ENCODE data around the gene NXPH2. TPM values are rescaled to one million over a fixed set of nuclear protein-coding genes. Genes with fewer than 3 reads are reported as not detected.

NXPH2 gene
- polyA plus RNA-seq, 1 donor: 5.6 TPM

DNA sequence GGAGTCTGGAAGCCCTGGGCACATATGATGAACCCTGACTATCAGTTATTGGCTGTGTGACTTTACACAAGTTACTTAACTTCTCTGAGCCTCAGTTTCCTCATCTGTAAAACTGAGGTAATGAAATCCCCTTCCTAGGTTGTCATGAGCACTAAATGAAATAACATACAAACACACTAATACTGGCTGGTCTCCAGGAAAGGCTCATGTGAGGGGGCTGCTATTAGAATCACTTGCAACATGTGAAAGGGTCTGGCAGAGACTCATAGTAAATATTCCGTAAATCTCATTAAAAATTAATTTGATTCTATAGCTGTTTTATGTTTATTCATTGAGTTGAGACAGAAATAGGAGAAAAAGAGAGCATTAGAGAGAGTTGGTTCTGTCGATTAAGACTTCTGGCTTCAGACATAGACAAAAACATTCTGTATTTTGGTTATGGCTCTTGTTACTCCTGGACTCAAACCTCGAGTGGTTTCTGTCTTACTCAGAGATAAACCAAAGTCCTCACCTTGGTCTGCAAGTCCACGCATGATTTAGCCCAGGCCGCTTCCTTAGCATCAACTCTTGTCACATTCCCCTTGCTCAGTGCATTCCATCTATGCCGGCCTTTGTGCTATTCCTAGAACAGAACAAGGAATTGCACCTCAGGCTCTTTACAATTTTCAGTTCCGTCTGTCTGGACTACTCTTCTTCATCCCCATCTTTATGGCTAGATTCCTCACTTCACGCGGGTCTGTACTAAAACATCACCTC lies 139.1 kb downstream of the NXPH2 start:
- DNase-seq: no peak

DNA sequence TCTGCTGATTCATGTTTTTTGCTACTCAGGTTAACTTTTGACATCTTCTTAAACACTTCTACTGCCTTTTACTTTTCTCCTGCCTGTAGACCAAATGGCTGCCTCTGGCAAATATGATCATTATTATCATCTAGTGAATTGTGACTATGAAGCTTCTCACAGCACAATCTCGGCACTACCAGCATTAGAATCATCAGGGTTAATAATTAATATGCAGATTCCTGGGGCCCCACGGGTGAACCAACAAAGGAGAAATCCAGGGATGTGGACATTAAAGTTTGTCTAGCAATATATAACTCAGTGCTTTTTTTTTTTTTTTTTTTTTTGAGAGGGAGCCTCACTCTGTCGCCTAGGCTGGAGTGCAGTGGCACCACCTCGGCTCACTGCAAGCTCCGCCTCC lies 142.5 kb downstream of the NXPH2 start:
- no peak for DNase-seq

DNA sequence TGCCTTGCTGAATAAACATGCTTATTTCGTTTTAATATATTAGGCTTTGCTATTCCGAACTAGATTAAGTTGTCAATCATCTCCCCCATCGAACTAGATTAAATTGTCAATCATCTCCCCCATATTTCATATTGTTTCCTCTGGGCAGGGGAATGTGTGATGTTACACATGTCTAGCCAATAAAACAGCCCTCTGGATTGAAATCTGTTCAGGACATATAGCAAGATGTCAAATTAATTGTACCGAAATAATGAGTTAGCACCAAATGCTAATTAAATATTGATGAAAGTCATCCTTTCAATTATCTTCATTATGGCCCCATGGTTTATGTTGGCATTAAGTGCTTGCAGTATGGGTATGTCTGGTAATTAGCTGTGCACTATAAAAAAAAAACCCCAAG lies 143.1 kb downstream of the NXPH2 start:
- DNase-seq: no peak

DNA sequence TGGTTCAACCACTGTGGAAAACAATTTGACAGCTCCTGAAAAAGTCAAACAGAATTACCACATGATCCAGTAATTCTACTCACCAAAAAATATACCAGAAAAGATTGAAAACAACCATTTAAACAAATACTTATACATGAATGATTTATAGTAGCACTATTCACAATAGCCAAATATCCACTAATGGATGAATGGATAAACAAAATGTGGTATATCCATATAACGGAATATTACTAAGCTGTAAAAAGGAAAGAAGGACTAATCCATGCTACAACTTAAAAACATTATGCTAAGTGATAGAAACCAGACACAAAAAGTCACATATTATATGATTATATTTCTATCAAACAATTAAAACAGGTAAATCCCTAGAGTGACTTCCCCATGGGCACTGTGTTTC lies 147.1 kb downstream of the NXPH2 start:
- no peak for DNase-seq

DNA sequence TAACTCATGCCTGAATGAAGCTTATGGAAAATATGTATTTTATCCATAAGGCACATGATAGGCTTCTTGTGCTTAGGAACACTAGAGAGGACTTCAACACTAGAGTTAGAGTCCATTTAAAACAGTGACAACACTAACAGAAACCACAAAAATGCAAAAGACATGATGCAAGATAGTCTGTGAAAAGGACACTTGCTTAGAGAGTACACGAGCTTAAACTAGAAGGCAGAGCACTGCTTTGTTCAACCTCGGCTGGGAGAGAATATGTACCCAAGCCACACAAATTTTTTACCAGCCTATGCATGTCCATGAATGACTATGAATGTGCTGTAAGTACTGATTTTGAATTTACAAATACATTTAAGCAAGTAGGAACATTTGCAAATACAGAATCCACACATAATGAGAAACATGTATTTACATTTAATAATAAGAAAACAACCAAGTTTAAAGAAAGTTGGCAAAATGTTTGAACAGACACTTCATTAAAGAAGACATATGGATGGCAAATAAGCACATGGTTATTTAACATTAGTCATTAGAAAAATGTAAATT lies 148.0 kb downstream of the NXPH2 start:
- no peak for DNase-seq

DNA sequence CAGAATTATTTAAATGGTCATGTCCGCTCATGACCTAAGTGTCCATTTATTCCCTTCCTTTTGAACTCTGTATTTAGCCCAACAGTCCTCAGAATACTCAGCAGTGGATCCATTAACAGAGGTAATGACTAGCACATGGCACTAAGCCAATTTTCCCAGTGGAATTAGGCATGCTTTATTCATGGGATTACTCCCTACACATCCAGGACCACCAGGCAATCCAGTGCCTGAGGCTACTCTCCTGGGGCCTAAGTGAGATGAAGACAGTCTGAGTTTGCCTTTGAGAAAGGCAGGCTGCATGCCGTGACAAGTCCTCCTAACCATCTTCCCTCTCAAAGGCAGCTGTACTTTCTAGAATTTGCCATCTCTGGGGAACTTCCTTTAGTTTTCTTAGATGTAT lies 150.0 kb downstream of the NXPH2 start:
- DNase-seq: no peak

DNA sequence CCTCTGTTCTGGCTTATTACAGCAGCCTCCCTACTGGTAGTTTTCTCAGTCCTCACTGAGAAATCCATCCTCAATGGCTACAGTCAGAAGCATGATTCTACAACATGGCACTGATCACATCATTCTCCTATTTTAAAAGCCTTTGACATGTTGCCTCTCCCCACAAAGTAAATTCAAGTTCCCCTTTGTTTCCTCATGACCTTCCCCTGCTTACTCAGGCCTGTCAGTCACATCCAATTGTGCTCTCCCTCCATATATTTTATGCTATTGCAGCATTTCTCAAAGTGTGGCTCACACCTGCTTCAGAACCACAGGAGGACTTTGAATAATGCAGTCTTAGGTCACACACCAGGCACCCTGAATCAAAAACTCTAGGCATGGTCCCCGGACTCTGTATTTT lies 154.0 kb downstream of the NXPH2 start:
- no peak for DNase-seq

DNA sequence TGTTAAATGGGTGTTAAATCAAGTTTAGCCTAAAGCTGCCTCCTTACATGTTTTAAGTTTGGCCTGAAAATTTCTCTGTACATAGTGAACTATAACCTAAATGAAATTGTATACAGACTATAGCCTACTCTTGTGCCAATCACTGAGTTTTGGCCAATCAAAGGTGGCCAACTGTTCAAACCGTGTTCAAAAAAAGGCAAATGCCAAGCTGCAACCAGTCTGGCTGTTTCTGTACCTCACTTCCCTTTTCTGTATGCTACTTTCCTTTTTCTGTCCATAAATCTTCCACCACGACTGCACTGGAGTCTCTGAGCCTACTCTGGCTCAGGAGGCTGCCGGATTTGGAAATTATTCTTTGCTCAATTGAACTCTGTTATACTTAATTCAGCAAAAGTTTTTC lies 157.6 kb downstream of the NXPH2 start:
- DNase-seq: no peak

DNA sequence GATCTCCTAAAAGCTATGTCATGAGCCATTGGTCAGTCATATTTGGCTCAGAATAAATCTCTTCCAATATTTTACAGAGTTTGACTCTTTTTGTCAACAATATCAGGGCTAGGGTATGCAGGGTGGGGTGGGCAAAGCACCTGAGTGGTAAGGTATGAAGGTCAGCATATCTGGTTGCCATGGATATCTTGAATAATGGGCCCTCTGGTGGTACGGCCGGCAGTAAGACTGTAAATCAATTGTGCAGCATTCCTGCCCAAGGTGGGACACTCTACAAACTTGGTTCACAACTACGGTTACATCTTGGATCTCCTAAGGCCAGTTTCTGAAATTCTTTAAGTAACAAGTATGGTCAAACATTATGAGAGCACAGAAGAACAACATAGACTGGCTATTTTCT lies 159.1 kb downstream of the NXPH2 start:
- no peak for DNase-seq

DNA sequence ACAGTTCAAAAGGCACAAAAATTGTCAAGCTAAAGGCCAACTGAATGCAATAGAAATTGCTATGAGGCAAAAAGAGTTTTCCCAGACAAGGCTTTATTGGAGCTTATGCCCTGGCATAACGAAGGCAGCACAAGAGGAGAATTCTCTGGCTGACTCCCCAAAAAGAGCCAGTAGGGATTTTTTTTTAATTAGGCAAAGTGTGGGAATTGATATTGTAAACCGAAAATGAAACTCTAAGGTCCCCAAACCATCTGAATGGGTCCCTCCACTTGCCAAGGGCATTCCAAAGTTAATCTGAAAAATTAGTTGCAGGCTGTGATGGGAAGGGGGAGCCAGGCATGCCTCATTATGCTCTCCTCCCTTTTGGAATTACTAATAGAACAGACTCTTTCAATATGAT lies 159.8 kb downstream of the NXPH2 start:
- no peak for DNase-seq

Measured in left kidney (tissue), 2 donors.